CD1c-positive myeloid dendritic cell (primary cell): Measurements from ENCODE around the gene C6orf89.
A peak's percentile ranks its signal among the peaks of the same experiment; 100 is the strongest.
"Not testable (repeated sequence)": the region's sequence is repeated elsewhere in the genome, so short reads cannot be mapped to it uniquely, and the experiment has no call there.

Experiments used
- DNase-seq: peaks from one replicate; pipeline ENCODE4 v3.0.0-alpha.2; 2016; ENCODE audit errors: extremely low spot score

The C6orf89 gene

DNA sequence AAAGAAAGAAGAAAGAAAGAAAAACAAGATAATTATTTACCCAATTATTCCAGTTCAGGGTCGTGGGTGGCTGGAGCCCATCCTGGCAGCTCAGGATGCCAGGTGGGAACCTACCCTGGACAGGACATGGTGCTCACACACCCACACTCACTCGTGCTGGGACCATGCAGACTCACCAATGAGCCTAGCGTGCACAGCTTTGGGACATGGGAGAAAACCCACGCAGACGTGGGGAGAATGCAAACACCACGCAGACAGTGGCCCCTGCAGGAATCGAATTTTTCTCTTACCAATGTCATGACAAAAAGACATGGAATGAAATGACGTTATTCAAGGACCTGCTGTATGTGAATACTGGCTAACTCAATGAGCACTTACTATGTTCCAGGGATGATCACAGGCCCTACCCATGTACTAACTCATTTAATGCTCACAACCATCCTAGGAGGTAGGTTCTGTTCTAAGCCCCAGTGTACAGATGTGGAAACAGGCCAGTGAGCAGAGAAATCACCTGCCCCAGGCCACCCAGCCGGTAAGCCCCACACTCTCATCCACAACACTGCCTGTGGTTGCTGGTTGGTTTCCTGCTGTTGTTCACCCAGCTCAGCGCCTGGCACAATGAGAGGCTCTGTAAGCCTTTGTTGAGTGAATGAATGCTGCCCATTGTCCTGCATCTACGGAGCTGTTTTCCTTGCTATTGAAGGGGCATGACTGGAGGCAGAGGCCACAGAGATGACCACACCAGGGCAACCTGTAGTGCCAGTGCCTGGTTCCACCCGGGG is 62.0 kb downstream of the C6orf89 start:
- DNase-seq = no peak

DNA sequence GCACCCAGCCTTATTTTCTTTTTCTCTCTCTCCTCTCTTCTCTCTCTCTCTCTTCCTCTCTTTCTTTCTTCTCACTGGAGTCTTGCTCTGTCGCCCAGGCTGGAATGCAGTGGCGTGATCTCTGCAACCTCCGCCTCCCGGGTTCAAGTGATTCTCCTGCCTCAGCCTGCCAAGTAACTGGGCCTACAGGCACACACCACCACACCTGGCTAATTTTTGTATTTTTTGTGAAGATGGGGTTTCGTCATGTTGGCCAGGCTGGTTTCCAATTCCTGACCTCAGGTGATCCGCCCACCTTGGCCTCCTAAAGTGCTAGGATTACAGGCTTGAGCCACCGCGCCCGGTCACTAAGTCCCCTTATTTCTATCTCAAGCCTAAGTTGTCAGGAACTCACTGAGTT is 63.3 kb downstream of the C6orf89 start:
- not testable (repeated sequence) for DNase-seq

DNA sequence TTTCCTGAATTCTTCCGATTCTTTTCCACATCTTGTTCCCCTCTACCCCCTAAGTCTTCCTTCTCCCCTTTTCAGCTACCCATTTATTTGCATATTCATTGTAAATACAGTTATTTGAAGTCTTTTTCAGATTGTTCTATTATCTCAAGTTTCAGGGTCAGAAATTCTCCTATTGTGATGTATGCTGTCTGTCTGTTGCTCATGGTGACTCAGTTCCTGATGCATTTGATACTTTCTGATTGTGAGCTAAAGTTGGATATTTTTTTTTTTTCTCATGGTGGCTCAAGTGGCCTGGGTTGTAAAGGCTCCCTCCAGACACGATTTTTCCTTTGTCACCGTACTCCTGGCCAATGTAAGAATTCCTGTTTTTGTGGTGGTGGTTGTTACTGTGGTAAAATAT is 63.9 kb downstream of the C6orf89 start:
- no peak for DNase-seq

DNA sequence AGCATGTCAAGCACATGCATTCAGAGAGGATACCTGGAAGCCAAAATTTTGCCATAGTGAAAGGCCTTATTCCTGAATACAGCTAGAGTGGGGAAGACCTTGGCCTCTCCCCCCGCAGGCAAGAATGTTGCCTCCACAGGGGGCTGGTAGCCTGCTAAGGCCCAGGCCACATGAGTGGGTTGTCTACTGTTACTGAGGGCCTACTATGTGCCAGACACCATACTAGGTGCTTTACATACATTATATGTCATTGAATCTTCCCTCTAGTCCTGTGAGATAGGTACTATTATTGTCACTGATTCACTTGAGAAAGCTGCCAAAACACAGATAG is 68.1 kb downstream of the C6orf89 start:
- DNase-seq = no peak

DNA sequence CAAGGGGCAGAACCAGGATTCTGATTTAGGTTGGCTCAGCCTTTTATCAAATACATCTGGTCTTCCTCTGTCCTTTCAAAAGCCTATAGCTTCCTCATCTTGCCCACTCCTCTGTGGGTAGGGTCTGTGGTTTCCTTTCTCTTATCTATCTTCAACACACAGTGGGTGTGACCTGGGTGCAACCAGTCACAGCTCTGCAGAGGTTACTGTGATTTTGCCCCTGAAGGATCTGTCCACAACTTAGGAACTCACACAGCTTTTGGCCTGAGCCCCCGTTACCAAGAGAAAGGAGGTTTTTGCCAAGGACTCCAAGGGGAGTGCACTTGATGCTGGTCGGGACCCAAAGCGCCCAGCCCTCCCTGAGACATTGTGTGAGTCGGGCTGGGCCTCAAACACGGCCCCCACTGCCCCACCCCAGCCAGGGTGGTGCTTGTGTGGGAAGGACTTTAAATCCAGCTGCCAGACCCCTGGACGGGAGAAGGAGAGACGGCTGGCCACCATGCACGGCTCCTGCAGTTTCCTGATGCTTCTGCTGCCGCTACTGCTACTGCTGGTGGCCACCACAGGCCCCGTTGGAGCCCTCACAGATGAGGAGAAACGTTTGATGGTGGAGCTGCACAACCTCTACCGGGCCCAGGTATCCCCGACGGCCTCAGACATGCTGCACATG is 68.6 kb downstream of the C6orf89 start, which contains the start of gene PI16:
Gene PI16 (plus strand): TSS at position 477 of the 670 bp plus-strand sequence. CDS start 23 bp downstream, at position 500.
- peak; percentile 8 for DNase-seq

DNA sequence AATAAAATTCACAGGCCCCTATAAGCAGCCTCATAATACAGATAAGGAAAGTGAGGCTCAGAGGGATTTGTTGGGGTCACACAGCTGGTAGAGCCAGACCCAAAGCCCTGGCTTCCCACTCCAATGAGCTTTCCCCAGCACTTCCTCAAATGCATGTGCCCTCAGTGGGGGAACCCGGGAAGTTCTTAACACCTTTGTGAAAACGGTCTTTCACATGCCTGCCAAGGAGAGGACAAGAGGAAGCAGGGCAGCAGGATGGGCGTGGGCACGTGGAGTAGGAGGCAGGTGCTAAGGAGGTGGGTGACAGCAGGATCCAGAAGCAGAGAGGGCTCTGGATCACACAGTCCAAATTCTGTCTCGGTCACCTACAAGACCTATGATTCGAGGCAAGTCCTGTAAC is 69.4 kb downstream of the C6orf89 start:
- peak; percentile 41 for DNase-seq

DNA sequence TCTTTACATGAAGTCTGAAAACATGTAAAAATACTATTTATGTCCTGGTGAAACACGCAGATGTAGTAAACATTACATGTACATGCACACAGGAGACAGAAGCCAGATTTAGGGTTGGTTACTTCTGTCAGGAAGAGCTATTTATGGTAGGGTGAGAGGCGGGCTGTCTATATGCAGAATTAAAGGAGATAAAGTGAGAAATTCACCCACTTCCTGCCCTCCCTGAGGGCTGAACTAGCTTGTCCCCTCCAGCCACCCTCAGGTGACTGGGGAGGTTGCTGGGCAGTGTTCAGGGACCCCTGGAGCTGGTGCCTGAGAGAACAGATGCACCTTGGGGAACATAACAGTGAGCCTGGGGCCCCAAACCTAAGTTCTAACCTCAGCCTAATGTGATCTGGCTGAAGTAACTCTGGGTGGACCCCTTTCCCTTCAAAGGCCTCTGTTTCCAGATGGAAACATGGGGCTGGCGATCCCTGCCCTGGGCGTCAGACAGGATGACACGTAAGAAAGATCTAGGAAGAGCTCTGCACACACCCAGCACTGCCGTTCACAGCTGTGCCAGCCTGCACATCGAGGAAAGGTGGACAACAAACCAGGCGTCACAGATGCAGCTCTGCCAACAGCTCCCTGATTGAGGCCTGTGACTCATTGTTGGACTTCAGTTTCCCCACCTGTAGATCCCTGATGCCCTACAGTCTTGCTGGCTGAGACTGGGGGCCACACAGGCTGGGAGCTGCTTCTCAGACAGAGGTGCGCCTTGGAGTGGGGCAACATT is 70.1 kb downstream of the C6orf89 start:
- no peak for DNase-seq

DNA sequence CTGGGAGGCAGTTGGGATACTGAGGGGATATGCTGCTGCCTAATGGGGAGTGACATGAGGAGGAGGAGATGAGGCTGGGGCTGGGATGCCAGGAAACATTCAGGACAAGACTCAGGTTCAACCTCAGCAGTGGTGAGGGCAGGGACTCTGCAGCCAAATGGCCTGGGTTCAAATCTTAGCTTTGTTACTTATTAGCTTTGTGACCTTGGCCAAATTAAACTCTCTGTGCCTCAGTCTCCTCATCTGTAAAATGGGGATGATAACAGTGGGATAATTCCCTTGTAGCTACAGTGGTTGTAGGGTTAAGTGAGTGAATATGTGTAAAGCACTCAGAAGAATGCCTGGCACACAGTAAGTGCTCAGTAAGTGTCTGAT is 70.7 kb downstream of the C6orf89 start:
- DNase-seq = no peak

DNA sequence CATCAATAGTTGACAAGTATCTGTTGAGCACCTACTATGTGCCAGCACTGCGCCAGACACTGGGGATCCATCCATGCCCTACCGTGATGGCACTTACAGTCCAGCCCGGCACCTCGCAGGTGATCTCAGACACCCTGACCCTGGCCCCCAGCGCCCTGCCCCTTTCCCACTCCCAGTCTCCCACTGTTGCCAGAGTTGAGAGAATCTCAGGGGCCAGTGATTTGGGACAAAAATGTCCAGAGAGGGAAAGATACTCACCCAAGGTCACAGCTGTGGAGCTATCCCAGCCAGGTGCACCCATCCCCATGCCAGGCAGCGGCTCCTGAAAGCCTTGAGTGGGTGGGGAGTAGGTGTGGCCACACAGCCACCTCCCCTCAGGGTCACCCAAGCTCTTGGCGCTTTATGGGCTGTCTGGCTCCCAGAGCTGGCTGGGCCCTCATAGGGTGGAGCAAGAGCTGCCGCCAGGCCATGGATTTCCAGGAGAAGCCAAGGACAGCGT is 72.1 kb downstream of the C6orf89 start:
- no peak for DNase-seq

DNA sequence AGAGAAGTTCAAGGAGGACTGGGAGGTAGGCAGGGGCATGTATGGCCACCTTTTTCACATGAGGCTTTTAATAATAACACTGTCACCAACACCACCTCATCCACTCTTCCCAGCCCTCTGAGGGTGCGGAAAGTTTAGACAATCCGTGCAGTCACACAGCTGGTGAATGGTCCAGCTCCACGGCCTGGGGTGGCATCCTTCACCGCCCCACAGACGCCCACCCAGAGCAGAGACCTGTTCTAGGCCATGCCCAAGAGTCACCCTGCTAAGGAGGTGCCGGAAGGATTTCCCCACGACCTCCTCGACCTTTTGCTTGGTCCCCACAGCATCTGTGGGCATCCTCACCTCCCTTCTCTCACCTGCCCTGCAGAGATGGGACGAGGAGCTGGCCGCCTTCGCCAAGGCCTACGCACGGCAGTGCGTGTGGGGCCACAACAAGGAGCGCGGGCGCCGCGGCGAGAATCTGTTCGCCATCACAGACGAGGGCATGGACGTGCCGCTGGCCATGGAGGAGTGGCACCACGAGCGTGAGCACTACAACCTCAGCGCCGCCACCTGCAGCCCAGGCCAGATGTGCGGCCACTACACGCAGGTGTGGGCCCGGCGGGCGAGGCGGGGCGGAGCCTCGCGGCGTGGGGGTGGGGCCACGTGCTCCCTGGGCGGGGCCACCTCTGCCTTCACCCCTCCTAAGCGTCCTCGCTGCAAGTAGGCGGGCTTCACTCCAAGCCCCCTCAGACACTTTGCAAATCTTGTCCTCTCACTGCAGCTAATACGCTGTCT is 73.2 kb downstream of the C6orf89 start:
- DNase-seq = no peak

DNA sequence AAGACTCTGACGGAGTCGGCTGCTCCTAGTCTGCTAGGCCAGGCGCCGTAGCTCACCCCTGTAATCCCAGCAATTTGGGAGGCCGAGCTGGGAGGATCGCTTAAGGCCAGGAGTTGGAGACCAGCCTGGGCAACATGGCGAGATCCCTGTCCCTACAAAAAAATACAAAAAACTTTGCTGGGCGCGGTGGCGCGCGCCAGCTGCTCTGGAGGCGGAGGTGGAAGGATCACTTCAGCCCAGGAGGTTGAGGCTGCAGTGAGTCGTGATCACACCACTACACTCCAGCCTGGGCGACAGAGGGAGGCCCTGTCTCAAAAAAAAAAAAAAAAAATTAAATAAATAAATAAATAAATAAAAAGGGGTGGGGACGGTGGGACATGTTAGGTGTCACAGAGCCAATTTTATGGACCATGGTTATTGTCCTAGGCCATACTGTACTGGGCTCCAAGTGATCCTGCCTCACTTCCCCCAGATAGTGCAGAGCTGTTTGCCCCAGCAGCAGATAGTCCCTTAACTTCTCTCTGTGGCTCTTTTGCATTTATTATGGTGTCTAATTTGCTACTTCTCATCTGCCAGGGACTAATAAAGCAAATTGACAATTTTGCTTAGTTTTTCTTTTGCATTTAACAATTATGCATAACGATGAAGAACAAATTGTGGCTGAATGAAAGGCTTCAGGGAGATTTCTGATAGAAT is 74.0 kb downstream of the C6orf89 start:
- DNase-seq = no peak

DNA sequence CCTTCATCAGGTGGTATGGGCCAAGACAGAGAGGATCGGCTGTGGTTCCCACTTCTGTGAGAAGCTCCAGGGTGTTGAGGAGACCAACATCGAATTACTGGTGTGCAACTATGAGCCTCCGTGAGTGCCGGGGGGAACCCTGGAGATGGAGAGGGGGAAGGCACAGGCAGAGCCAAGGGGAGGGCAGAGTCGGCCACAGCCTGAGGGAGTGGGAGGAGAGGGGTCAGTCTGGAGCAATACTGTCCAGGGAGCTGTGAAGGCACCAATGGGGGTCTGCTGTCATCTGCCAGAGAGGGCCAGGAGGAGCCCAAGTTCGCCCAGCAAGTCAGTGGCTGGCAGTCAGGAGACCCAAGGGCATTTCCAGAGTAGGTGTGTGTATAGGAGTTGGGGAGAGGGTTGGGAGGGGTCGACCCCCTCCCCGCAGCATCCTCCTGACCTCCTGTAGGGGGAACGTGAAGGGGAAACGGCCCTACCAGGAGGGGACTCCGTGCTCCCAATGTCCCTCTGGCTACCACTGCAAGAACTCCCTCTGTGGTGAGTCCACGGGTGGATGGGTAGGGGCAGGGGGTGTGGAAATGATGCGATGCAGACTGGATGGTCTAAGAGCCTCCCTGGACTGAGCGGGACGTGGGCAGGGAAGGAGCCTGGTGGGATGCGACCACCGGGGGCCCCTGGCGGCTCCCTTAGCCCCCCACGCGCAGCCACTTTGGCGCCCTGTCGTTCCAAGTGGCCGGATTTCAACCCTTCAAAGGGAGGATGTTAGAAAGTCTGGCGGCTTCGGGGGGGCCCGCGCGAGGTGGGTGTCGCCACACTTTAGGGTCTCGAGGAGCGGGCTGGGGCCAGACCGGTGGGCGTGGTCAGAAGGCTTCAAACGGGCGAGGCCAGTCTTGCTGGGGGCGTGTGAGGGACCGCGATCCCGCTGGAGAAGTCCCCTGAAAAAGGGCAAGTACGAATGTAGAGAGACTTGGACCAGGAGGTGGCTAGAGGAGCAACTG is 76.0 kb downstream of the C6orf89 start:
- no peak for DNase-seq

DNA sequence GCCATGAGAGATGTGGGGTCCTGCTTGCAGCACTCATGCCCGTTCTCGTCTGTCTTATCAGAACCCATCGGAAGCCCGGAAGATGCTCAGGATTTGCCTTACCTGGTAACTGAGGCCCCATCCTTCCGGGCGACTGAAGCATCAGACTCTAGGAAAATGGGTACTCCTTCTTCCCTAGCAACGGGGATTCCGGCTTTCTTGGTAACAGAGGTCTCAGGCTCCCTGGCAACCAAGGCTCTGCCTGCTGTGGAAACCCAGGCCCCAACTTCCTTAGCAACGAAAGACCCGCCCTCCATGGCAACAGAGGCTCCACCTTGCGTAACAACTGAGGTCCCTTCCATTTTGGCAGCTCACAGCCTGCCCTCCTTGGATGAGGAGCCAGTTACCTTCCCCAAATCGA is 77.1 kb downstream of the C6orf89 start:
- peak; percentile 94 for DNase-seq

DNA sequence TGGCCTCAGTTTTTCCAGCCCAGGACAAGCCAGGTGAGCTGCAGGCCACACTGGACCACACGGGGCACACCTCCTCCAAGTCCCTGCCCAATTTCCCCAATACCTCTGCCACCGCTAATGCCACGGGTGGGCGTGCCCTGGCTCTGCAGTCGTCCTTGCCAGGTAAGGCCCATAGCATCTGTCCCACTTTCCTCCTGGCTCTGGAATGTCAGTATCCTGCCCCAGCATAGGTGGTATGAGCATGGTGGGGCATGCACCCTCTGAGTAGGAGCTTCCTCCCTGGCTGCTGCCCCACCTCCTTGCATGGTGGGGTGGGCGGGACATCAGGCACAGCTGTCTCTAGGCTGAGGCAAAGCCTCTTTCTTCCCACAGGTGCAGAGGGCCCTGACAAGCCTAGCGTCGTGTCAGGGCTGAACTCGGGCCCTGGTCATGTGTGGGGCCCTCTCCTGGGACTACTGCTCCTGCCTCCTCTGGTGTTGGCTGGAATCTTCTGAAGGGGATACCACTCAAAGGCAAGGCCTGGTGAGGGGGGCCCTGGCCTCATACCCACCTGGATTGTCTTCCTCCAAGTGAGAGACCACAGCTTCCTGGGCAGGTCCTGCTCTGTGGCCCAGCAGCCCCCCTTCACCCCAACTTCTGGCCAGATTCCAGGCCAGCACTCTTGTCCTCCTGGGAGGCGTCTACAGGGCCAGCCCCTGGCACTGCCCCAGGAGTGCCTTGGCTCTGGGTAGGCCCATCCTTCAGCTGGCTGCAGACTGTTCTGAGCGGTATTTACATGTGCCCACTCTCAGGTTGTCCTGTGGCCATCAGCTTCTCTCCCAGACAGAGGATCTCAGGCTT is 77.9 kb downstream of the C6orf89 start:
- DNase-seq = no peak

DNA sequence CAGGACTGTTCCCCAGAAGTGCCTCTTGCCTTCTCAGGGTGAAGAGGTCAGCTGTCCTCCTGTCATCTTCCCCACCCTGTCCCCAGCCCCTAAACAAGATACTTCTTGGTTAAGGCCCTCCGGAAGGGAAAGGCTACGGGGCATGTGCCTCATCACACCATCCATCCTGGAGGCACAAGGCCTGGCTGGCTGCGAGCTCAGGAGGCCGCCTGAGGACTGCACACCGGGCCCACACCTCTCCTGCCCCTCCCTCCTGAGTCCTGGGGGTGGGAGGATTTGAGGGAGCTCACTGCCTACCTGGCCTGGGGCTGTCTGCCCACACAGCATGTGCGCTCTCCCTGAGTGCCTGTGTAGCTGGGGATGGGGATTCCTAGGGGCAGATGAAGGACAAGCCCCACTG is 78.6 kb downstream of the C6orf89 start:
- DNase-seq = no peak

DNA sequence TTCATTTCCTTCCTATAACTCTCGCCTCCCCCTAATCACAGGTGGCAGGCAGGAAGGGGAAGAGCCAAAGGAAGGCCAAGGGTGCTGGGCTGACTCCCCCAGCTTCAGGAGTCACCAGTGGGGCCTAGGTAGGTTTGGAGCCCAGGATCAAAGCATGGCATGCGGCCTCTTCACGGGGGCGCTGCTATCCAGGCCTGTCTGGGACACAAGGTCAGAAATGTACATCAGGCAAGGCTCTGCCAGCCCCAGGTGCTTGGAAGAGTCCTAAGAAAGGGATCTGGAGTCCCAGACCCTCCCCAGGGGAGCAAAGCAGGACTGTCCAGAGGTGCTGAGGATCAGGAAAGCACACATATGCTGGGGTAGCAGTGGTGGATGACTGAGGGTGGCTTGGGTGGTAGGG is 79.2 kb downstream of the C6orf89 start:
- no peak for DNase-seq

DNA sequence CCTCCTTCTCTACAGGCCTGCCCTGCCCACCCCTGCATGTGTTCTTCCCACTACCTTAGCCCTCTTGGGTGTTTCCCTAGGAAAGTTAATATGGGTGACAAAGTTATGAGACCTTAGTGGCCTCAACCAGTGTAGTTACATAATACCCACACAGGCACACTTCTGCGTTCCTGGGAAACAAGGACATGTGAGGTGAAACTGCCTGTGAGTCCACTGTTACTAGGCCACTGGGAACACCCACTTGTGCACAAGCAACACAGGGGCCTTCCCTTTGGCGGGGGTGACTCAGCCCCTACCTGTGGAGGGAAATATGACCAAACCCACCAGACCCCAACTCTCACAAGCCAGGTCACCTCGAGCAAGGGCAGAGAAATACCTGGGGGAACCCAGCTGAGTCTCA is 81.5 kb downstream of the C6orf89 start:
- DNase-seq = no peak

DNA sequence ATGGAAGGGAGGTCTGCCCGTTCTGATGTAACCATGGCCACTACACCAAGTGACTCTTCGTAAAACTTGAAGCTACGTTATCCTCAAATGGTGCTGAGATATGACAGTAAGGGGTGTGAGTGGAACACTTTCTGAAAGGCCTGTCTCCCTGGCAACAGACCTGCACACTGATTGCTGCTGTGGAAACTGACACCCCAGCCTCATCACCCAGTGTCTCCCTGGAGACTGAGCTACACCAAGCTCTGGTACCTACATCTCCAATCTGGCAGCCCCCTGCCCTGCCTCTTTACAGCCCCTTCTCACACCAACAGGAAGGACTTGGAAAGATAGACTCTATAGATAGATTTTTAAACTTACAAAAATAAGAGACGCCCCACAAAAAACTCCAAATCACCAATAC is 82.0 kb downstream of the C6orf89 start:
- DNase-seq = no peak
